ENCODE results near the gene MAPK10. TPM values are rescaled to one million over a fixed set of nuclear protein-coding genes. Genes with fewer than 3 reads are reported as not detected.

The MAPK10 gene
- total and polyA plus RNA-seq, 2 experiments from 2014 or later: 3.6 to 8.1 TPM

- Histone ChIP-seq H3K36me3 (ENCODE audit: insufficient read depth) (no peaks in the 10 kb centered on the region), H2AFZ (peak overlapping the region; percentile 53; the same call in 1 of the 2 replicates), H3K79me2 (replicated peaks; ENCODE audit: insufficient read depth) (no peaks in the 10 kb centered on the region), H3K4me1 (ENCODE audit: insufficient read depth) (no peaks in the 10 kb centered on the region), H3F3A (replicated peaks; ENCODE audit: low read depth) (no peaks in the 10 kb centered on the region), H3K4me3 (no peak overlapping the region), H3K27ac (ENCODE audit: low read depth) (no peak overlapping the region), H3K27me3 (ENCODE audit: insufficient read depth) (no peaks in the 10 kb centered on the region), H3K4me2 (no peak overlapping the region), H4K20me1 (replicated peaks; ENCODE audit: insufficient read depth) (no peaks in the 10 kb centered on the region), H3K9me2 (ENCODE audit: insufficient read depth) (no peaks in the 10 kb centered on the region; the same call in 1 of the 2 replicates)
- ATAC-seq (no peak), DNase-seq (ENCODE audit: low spot score) (no peak)
- Mint-ChIP-seq H3K9me3 (no peaks in the 10 kb centered on the region), H3K27ac (no peak overlapping the region), H3K4me3 (no peak overlapping the region), H3K27me3 (ENCODE audit: insufficient read depth, low read depth, poor library complexity) (no peaks in the 10 kb centered on the region), H3K36me3 (ENCODE audit: low read depth) (no peaks in the 10 kb centered on the region), H3K4me1 (peaks cover 3% of the 10 kb centered on the region; the same call in 2 of the 3 replicates)
- TF ChIP-seq EZH2phosphoT487 (IDR thresholded peaks at IDR 0.05; ENCODE audit: unreplicated experiment): no peak
- no peak for TF ChIP-seq ZNF331 (CRISPR knock-in tag; IDR thresholded peaks at IDR 0.05; ENCODE audit: low read depth)
- no peak for TF ChIP-seq STAT1 (IDR thresholded peaks at IDR 0.05; ENCODE audit: unreplicated experiment)
- TF ChIP-seq NANOG (IDR thresholded peaks at IDR 0.05; ENCODE audit: borderline replicate concordance): no peak
- TF ChIP-seq ETS1 (IDR thresholded peaks at IDR 0.05): no peak
- TF ChIP-seq REST (IDR thresholded peaks at IDR 0.05; ENCODE audit: unreplicated experiment): no peak
- no peak for TF ChIP-seq JUNB (IDR thresholded peaks at IDR 0.05; ENCODE audit: unreplicated experiment)
- no peak for TF ChIP-seq ZNF462 (CRISPR knock-in tag; IDR thresholded peaks at IDR 0.05)
- TF ChIP-seq POLR2AphosphoS5 (IDR thresholded peaks at IDR 0.05; ENCODE audit: low read depth): no peak
- no peak for TF ChIP-seq ZNF114 (CRISPR knock-in tag; IDR thresholded peaks at IDR 0.05)
These were observed 207.4 kb downstream of the MAPK10 start for GRCh38 chr4:86152454-86152853.

All from GM23338 (cell line).